Measurements from ENCODE around the gene FYCO1. TPM values are rescaled to one million over a fixed set of nuclear protein-coding genes. Genes with fewer than 3 reads are reported as not detected.
A peak's percentile ranks its signal among the peaks of the same experiment; 100 is the strongest.

Gene FYCO1
- total and polyA plus RNA-seq, 2 donors (not counting 1 experiment from before 2014, with no cell fraction given): 19.2 to 82.2 TPM

- no peak for TF ChIP-seq CTCF (conservative IDR thresholded peaks at IDR 0.05 in 1 of 2, IDR thresholded peaks at IDR 0.05 in 1 of 2; ENCODE audit: low read depth in 1 of 2, low read length in 2 of 2)
- no peak overlapping the region for H2AFZ ChIP-seq (ENCODE audit: low read length)
These were observed 62.0 kb downstream of the FYCO1 start for GRCh38 chr3:45933591-45933990.

DNA sequence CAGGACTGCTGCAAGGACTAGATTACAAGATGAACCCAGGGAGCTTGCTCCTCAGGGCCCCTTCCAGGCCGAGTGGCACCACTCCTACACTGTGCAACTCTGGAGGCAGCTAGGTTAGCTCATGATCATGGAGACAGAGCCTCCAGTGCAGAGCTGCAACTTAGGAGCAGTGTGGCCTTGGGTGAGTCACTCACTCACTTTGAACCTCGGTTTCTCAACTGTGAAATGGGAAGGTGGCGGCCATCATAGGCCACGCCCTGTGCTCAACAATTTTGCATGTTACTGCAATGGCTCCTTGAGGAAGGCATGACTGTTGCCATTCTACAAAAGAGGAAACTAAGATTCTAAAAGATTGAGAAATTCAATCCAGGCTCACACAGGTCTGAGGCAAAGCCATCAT, 63.5 kb downstream of the FYCO1 start:
- Histone ChIP-seq H3K27me3 (ENCODE audit: control insufficient read depth, insufficient read depth, low read length) (no peaks in the 10 kb centered on the region), H3K9me3 (ENCODE audit: control insufficient read depth, insufficient read depth, low read depth, low read length) (no peaks in the 10 kb centered on the region), H3K9ac (ENCODE audit: insufficient read depth, low read length) (no peak overlapping the region), H4K20me1 (ENCODE audit: control insufficient read depth, extremely low read depth, insufficient read depth, low read length) (no peaks in the 10 kb centered on the region), H3K36me3 (ENCODE audit: control insufficient read depth, insufficient read depth, low read length) (peaks cover 10% of the 10 kb centered on the region), H3K27ac (ENCODE audit: insufficient read depth, low read length) (no peak overlapping the region), H2AFZ (ENCODE audit: low read length) (no peak overlapping the region), H3K4me2 (ENCODE audit: extremely low read depth, insufficient read depth, low read length) (no peak overlapping the region), H3K4me3 (replicated peaks in 1 of 4; ENCODE audit: control extremely low read depth in 1 of 4, insufficient read depth in 1 of 4, low read depth in 3 of 4, low read length in 4 of 4) (no peak overlapping the region), H3K4me1 (ENCODE audit: control insufficient read depth, extremely low read depth, insufficient read depth, low read length) (peaks cover 9% of the 10 kb centered on the region), H3K79me2 (ENCODE audit: control insufficient read depth, insufficient read depth, low read length) (no peaks in the 10 kb centered on the region)
- DNase-seq (ENCODE audit: low read depth in 2 of 2): no peak
- TF ChIP-seq EZH2 (IDR thresholded peaks at IDR 0.05; ENCODE audit: low read length, missing control alignments) (no peak), CTCF (conservative IDR thresholded peaks at IDR 0.05 in 1 of 2, IDR thresholded peaks at IDR 0.05 in 1 of 2; ENCODE audit: low read depth in 1 of 2, low read length in 2 of 2) (no peak)

More at GRCh38 chr3:45933591-45933990, 62.0 kb downstream of the FYCO1 start:
- Histone ChIP-seq H4K20me1 (ENCODE audit: control insufficient read depth, extremely low read depth, insufficient read depth, low read length) (no peaks in the 10 kb centered on the region), H3K4me2 (ENCODE audit: extremely low read depth, insufficient read depth, low read length) (no peak overlapping the region), H3K4me1 (ENCODE audit: control insufficient read depth, extremely low read depth, insufficient read depth, low read length) (no peaks in the 10 kb centered on the region), H3K36me3 (ENCODE audit: control insufficient read depth, insufficient read depth, low read length) (peaks cover 14% of the 10 kb centered on the region), H3K79me2 (ENCODE audit: control insufficient read depth, insufficient read depth, low read length) (no peaks in the 10 kb centered on the region), H3K27ac (ENCODE audit: insufficient read depth, low read length) (no peak overlapping the region), H3K27me3 (ENCODE audit: control insufficient read depth, insufficient read depth, low read length) (no peaks in the 10 kb centered on the region), H3K9me3 (ENCODE audit: control insufficient read depth, insufficient read depth, low read depth, low read length) (no peaks in the 10 kb centered on the region), H3K4me3 (replicated peaks in 1 of 4; ENCODE audit: control extremely low read depth in 1 of 4, insufficient read depth in 1 of 4, low read depth in 3 of 4, low read length in 4 of 4) (no peak overlapping the region), H3K9ac (ENCODE audit: insufficient read depth, low read length) (no peak overlapping the region)
- DNase-seq (ENCODE audit: low read depth in 2 of 2): peak in 1 of 2 donors; percentile 23

DNA sequence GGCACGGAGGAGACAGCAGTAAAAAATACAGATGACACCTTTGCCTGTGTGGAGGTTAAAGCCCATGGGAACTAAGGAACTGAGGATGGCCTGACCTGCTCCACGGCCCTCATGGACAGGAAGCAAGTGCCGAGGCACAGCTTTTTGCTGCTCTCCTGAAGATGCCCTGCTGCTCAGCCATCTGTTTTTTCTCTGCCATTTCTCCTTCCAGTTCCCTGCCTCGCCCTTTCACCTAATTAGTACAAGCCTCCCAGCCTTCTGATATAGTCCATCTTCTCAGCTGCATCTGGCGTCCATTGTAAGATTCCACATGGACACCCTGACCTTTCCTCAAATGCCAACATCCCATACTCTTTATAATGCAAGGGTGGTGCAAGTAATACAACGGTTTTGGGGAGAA, 64.1 kb downstream of the FYCO1 start:
- H3K36me3 ChIP-seq (ENCODE audit: control insufficient read depth, insufficient read depth, low read length): peaks cover 8% of the 10 kb centered on the region
- H3K27me3 ChIP-seq (ENCODE audit: control insufficient read depth, insufficient read depth, low read length): no peaks in the 10 kb centered on the region

More for the DNA sequence above, 64.1 kb downstream of the FYCO1 start:
- Histone ChIP-seq H3K27ac (ENCODE audit: insufficient read depth, low read length) (no peak overlapping the region), H3K9ac (ENCODE audit: insufficient read depth, low read length) (no peak overlapping the region), H3K4me1 (ENCODE audit: control insufficient read depth, extremely low read depth, insufficient read depth, low read length) (peaks cover 9% of the 10 kb centered on the region), H3K79me2 (ENCODE audit: control insufficient read depth, insufficient read depth, low read length) (no peaks in the 10 kb centered on the region), H4K20me1 (ENCODE audit: control insufficient read depth, extremely low read depth, insufficient read depth, low read length) (no peaks in the 10 kb centered on the region), H2AFZ (ENCODE audit: low read length) (no peak overlapping the region), H3K4me3 (replicated peaks in 1 of 4; ENCODE audit: control extremely low read depth in 1 of 4, insufficient read depth in 1 of 4, low read depth in 3 of 4, low read length in 4 of 4) (no peak overlapping the region), H3K9me3 (ENCODE audit: control insufficient read depth, insufficient read depth, low read depth, low read length) (no peaks in the 10 kb centered on the region), H3K4me2 (ENCODE audit: extremely low read depth, insufficient read depth, low read length) (no peak overlapping the region)
- no peak for TF ChIP-seq EZH2 (IDR thresholded peaks at IDR 0.05; ENCODE audit: low read length, missing control alignments)
- TF ChIP-seq CTCF (conservative IDR thresholded peaks at IDR 0.05 in 1 of 2, IDR thresholded peaks at IDR 0.05 in 1 of 2; ENCODE audit: low read depth in 1 of 2, low read length in 2 of 2): no peak
- no peak for DNase-seq (ENCODE audit: low read depth in 2 of 2)

Measured in fibroblast of lung (primary cell).